ENCODE measurements around the gene LRRC23. TPM values are rescaled to one million over a fixed set of nuclear protein-coding genes. Genes with fewer than 3 reads are reported as not detected.

LRRC23 gene
- total and polyA plus RNA-seq, 9 of the 15 experiments (the other 6 are each of a cell fraction or from before 2014, with no cell fraction given), result 2.2 to 7.0 (median 3.0) TPM

DNA sequence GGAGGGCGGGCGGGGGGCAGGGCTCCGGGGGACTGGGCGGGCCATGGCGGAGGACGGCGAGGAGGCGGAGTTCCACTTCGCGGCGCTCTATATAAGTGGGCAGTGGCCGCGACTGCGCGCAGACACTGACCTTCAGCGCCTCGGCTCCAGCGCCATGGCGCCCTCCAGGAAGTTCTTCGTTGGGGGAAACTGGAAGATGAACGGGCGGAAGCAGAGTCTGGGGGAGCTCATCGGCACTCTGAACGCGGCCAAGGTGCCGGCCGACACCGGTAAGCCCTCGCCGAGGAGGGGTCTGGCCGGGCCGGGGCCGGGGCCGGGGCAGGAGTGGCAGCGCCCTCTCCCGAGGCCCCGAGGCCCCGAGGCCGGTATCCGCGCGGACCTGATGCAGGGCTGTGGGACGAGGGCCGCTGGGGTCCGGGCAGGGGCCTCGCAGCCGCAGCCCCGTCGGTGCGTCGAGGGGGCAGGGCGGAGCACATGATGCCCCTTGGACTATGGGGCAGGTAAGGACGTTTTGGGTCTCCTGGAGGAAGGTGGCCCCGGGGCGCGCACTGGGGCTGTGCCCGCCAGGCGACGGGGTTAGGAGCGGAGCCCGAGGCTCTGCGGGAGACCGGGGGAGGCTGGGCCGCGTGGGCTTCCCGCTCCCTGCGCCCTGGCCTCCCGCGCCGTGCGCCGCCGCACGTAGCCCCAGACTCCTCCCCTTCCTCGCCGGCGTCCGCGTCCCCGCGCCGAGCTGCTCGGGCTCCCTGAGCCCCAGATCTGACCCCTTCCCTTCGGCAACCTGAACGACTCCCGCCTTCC is 37.0 kb upstream of the LRRC23 start, which contains the start of gene TPI1 (continued):
- TF ChIP-seq ZNF174 (CRISPR knock-in tag; IDR thresholded peaks at IDR 0.05), result no peak
- TF ChIP-seq HNRNPL (IDR thresholded peaks at IDR 0.05; ENCODE audit: low read depth, low read length), result 0 out of 2 replicates have a peak, but pooled peaks have one; percentile 18
- peak; percentile 36; the same call in 1 of the 2 replicates for TF ChIP-seq ZNF766 (CRISPR knock-in tag; conservative IDR thresholded peaks at IDR 0.05)
- TF ChIP-seq, protein P1, sequence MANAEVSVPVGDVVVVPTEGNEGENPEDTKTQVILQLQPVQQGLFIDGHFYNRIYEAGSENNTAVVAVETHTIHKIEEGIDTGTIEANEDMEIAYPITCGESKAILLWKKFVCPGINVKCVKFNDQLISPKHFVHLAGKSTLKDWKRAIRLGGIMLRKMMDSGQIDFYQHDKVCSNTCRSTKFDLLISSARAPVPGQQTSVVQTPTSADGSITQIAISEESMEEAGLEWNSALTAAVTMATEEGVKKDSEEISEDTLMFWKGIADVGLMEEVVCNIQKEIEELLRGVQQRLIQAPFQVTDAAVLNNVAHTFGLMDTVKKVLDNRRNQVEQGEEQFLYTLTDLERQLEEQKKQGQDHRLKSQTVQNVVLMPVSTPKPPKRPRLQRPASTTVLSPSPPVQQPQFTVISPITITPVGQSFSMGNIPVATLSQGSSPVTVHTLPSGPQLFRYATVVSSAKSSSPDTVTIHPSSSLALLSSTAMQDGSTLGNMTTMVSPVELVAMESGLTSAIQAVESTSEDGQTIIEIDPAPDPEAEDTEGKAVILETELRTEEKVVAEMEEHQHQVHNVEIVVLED (CRISPR knock-in tag; IDR thresholded peaks at IDR 0.05), result peak; percentile 82
- 0 out of 2 replicates have a peak, but pooled peaks have one; percentile 38 for TF ChIP-seq TAF15 (IDR thresholded peaks at IDR 0.05; ENCODE audit: low read depth, low read length)
- TF ChIP-seq KAT7 (CRISPR knock-in tag; IDR thresholded peaks at IDR 0.05; ENCODE audit: borderline replicate concordance), result 0 out of 2 replicates have a peak, but pooled peaks have one; percentile 62
- no peak for TF ChIP-seq HLTF (IDR thresholded peaks at IDR 0.05)
- TF ChIP-seq ZNF696 (CRISPR knock-in tag; conservative IDR thresholded peaks at IDR 0.05), result no peak
- TF ChIP-seq, protein P2, sequence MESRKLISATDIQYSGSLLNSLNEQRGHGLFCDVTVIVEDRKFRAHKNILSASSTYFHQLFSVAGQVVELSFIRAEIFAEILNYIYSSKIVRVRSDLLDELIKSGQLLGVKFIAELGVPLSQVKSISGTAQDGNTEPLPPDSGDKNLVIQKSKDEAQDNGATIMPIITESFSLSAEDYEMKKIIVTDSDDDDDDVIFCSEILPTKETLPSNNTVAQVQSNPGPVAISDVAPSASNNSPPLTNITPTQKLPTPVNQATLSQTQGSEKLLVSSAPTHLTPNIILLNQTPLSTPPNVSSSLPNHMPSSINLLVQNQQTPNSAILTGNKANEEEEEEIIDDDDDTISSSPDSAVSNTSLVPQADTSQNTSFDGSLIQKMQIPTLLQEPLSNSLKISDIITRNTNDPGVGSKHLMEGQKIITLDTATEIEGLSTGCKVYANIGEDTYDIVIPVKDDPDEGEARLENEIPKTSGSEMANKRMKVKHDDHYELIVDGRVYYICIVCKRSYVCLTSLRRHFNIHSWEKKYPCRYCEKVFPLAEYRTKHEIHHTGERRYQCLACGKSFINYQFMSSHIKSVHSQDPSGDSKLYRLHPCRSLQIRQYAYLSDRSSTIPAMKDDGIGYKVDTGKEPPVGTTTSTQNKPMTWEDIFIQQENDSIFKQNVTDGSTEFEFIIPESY (CRISPR knock-in tag; IDR thresholded peaks at IDR 0.05), result no peak
- TF ChIP-seq ESRRA (IDR thresholded peaks at IDR 0.05; ENCODE audit: borderline replicate concordance, low read depth), result peak; percentile 82
- peak; percentile 13 to 91 (median 78) for TF ChIP-seq YY1 (IDR thresholded peaks at IDR 0.05; ENCODE audit: borderline replicate concordance in 1 of 3, control insufficient read depth in 1 of 3, extremely low read depth in 1 of 3, insufficient read depth in 3 of 3, insufficient read length in 1 of 3, insufficient replicate concordance in 2 of 3, low read depth in 1 of 3, low read length in 2 of 3)
- TF ChIP-seq, protein P3, sequence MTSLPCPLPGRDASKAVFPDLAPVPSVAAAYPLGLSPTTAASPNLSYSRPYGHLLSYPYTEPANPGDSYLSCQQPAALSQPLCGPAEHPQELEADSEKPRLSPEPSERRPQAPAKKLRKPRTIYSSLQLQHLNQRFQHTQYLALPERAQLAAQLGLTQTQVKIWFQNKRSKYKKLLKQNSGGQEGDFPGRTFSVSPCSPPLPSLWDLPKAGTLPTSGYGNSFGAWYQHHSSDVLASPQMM (CRISPR knock-in tag; IDR thresholded peaks at IDR 0.05), result no peak
- 0 out of 2 replicates have a peak, but pooled peaks have one; percentile 7 for TF ChIP-seq SOX6 (IDR thresholded peaks at IDR 0.05)
- no peak for TF ChIP-seq U2AF1 (optimal IDR thresholded peaks at IDR 0.05; ENCODE audit: low read depth, low read length)
- TF ChIP-seq ZBTB7A (IDR thresholded peaks at IDR 0.05; ENCODE audit: borderline replicate concordance, control insufficient read depth, low read depth, low read length), result peak; percentile 13; the same call in 1 of the 2 replicates
- 0 out of 2 replicates have a peak, but pooled peaks have one; percentile 9 for TF ChIP-seq ATF1 (CRISPR knock-in tag; IDR thresholded peaks at IDR 0.05)
- no peak for TF ChIP-seq ATF1 (tag; IDR thresholded peaks at IDR 0.05)
- TF ChIP-seq, protein P4, sequence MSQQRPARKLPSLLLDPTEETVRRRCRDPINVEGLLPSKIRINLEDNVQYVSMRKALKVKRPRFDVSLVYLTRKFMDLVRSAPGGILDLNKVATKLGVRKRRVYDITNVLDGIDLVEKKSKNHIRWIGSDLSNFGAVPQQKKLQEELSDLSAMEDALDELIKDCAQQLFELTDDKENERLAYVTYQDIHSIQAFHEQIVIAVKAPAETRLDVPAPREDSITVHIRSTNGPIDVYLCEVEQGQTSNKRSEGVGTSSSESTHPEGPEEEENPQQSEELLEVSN (IDR thresholded peaks at IDR 0.05; ENCODE audit: borderline replicate concordance in 1 of 2, extremely low read depth in 1 of 2, insufficient read depth in 1 of 2, insufficient read length in 1 of 2, low read depth in 1 of 2, low read length in 1 of 2, poor library complexity in 1 of 2, severe bottlenecking in 1 of 2), result peak; percentile 82 to 90
- peak; percentile 23; the same call in 1 of the 2 replicates for TF ChIP-seq EP400 (IDR thresholded peaks at IDR 0.05)
- TF ChIP-seq TSC22D4 (tag; IDR thresholded peaks at IDR 0.05), result no peak
- TF ChIP-seq KLF13 (tag; IDR thresholded peaks at IDR 0.05; ENCODE audit: borderline replicate concordance, low read depth), result no peak
